GM06990 (cell line): ENCODE data around the gene STK17A.

Experiments
- DNase-seq: peaks from one replicate; pipeline ENCODE4 v3.0.0-alpha.2; 2011; ENCODE audit not compliant: insufficient read length; ENCODE audit errors: extremely low read depth
- H3K27me3 ChIP-seq: replicated peaks from 2 replicates; pipeline ENCODE4 v1.6.0; 2011; ENCODE audit warnings: low read length; ENCODE audit not compliant: control insufficient read depth, insufficient read depth
- H3K36me3 ChIP-seq: 2 replicates; pipeline ENCODE4 v1.5.1; 2011; ENCODE audit warnings: low read length; ENCODE audit not compliant: control insufficient read depth, insufficient read depth
- H3K4me3 ChIP-seq: replicated peaks from 2 replicates; pipeline ENCODE4 v1.5.1; 2011; ENCODE audit warnings: low read depth, mild to moderate bottlenecking, control low read depth, low read length
- TF ChIP-seq, protein P1 (sequence below): IDR thresholded peaks from 2 replicates; pipeline ENCODE4 v1.5.1; 2011; ENCODE audit warnings: low read length, control low read depth, mild to moderate bottlenecking, inconsistent platforms; ENCODE audit not compliant: insufficient read depth, poor library complexity, severe bottlenecking

The STK17A gene

DNA sequence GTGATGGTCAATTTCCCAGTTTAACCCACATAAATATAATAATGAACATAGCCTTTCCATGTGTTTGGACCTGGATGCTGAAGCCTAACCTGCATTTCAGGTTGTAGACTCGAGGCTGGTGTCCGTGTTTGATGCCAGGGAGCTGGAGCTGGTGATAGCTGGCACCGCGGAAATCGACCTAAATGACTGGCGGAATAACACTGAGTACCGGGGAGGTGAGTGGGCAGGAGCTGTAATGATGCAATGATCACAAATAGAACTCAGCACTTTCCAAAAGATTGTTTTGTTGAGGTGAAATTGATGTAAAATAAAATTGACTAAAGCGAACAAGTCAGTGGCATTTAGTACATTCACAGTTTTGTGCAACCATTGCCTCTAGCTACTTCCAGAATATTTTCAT, 30.8 kb upstream of the STK17A start:
- H3K27me3 ChIP-seq: no peaks in the 10 kb centered on the region
- TF ChIP-seq, protein P1, sequence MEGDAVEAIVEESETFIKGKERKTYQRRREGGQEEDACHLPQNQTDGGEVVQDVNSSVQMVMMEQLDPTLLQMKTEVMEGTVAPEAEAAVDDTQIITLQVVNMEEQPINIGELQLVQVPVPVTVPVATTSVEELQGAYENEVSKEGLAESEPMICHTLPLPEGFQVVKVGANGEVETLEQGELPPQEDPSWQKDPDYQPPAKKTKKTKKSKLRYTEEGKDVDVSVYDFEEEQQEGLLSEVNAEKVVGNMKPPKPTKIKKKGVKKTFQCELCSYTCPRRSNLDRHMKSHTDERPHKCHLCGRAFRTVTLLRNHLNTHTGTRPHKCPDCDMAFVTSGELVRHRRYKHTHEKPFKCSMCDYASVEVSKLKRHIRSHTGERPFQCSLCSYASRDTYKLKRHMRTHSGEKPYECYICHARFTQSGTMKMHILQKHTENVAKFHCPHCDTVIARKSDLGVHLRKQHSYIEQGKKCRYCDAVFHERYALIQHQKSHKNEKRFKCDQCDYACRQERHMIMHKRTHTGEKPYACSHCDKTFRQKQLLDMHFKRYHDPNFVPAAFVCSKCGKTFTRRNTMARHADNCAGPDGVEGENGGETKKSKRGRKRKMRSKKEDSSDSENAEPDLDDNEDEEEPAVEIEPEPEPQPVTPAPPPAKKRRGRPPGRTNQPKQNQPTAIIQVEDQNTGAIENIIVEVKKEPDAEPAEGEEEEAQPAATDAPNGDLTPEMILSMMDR: no peak
- H3K4me3 ChIP-seq: no peak overlapping the region
- H3K36me3 ChIP-seq: no peaks in the 10 kb centered on the region
- no peak for DNase-seq

DNA sequence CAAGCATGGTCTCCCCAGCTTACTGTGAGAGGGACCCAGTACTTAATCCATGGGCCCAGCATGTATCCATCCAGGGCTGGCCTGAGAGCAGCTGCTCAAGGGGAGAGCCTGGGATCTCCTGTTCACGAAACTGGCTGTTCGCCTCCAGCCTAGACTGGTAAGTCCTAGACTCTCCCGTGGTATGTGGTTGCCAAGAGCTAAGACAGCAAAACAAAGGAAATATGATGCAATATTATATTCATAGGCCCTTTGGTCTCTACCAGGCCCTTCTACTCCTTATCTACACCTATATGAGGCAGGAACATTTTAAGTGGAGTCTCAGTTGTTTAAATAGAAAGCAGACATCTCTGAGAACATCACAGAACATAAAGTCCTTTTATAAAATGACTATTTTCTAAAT, 28.9 kb upstream of the STK17A start:
- H3K27me3 ChIP-seq: no peaks in the 10 kb centered on the region
- no peak for DNase-seq
- no peaks in the 10 kb centered on the region for H3K36me3 ChIP-seq
- TF ChIP-seq, protein P1: no peak
- no peak overlapping the region for H3K4me3 ChIP-seq

DNA sequence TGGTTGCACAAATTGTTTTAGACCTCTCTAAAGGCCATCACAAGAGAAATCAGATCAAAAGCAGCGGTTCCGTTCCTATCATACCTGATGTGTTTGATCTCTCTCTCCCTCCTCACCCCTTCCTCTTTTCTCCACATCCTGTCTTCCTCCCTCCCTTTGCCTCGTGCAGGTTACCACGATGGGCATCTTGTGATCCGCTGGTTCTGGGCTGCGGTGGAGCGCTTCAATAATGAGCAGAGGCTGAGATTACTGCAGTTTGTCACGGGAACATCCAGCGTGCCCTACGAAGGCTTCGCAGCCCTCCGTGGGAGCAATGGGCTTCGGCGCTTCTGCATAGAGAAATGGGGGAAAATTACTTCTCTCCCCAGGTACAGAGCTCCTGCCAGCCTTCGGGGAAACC, 28.5 kb upstream of the STK17A start:
- TF ChIP-seq, protein P1: no peak
- Histone ChIP-seq H3K36me3 (no peaks in the 10 kb centered on the region), H3K4me3 (no peak overlapping the region), H3K27me3 (no peaks in the 10 kb centered on the region)
- no peak for DNase-seq

DNA sequence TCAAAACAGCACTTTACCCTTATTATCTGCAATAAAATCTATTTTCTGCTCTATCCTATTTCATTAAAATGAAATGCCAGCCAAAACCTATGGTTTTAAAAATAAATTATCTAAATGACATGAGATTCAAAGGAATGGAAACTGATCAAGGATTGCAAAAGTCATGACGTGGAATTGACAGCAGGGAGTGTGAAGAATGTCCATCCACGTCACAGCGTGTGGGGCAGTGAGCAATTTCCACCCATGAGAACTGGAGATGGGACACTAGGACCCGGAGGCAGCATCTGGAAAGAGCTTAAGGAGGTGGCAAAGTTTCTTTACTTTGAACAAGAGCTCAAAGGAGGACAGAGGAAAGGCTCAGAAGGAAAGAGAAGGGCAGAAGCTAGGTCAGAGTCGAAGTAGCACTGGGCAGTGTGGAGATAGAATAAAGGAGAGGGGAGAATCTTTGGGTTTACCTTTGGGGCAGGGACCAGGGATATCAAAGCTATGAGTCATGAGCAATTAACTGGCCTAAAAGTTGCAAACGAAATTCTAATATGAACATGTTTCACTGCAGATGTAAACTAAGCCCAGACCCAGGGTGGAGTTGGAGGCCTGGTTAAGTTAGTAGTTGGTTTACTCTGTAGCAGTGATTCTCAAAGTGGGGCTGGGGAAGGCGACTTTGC, 24.9 kb upstream of the STK17A start:
- no peak for DNase-seq
- TF ChIP-seq, protein P1: no peak
- Histone ChIP-seq H3K36me3 (no peaks in the 10 kb centered on the region), H3K4me3 (no peak overlapping the region), H3K27me3 (no peaks in the 10 kb centered on the region; the same call in 1 of the 2 replicates)

DNA sequence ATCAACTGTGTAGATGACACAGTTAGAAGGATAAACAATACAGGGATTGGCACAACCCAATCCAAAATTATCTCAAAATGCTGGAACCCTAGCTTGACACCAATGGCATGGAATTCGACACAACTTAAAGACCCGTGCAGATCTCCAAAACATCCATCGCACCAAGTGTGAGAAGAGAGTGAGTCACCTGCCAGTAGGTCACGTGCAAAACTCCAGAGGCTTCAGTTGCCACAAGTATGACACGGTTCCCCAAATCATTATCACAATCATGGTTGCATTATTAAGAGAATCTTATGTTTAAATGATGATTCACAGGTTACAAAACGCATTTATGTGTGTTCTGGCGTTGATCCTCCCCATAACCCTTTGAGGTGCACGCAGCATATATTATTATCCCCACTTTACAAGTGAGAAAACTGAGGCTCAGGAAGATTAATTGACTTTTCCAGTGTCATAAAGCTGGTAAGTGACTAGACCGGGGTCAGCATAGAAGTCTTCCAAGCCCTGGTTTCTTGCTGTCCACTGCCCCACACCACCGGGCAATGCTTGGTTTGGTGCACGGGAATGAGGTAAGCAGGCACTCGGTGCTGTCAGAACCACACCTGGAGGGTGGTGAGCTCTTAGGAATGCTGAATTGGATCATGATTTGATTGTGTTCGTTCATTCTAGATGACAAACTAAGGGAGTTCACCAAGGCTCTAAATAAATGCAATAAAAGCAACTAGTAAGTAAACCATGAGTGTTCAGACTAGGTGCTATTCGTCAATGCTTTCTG, 23.6 kb upstream of the STK17A start:
- Histone ChIP-seq H3K27me3 (no peaks in the 10 kb centered on the region; the same call in 1 of the 2 replicates), H3K4me3 (no peak overlapping the region), H3K36me3 (no peaks in the 10 kb centered on the region)
- TF ChIP-seq, protein P1: no peak
- no peak for DNase-seq
